ENCODE results near the gene EPHA6.

EPHA6 gene

GRCh38 chr3:97121386-97121785 lies 307.0 kb downstream of the EPHA6 start:
- Histone ChIP-seq H3K4me3 (ENCODE audit: low read depth, low read length) (no peak overlapping the region), H3K36me3 (ENCODE audit: control insufficient read depth, insufficient read depth, low read length) (no peaks in the 10 kb centered on the region), H3K4me1 (ENCODE audit: control insufficient read depth, insufficient read depth, low read length) (peaks cover 8% of the 10 kb centered on the region), H3K9me3 (ENCODE audit: control insufficient read depth, insufficient read depth, low read length) (no peaks in the 10 kb centered on the region), H3K27me3 (ENCODE audit: control insufficient read depth, insufficient read depth, low read length) (no peaks in the 10 kb centered on the region), H3K9ac (ENCODE audit: low read depth, low read length) (no peak overlapping the region)

- Histone ChIP-seq H3K9ac (ENCODE audit: low read depth, low read length) (no peak overlapping the region), H3K9me3 (ENCODE audit: control insufficient read depth, insufficient read depth, low read length) (no peaks in the 10 kb centered on the region), H3K4me3 (ENCODE audit: low read depth, low read length) (no peak overlapping the region), H3K4me1 (ENCODE audit: control insufficient read depth, insufficient read depth, low read length) (peaks cover 9% of the 10 kb centered on the region), H3K27me3 (ENCODE audit: control insufficient read depth, insufficient read depth, low read length) (no peaks in the 10 kb centered on the region), H3K36me3 (ENCODE audit: control insufficient read depth, insufficient read depth, low read length) (no peaks in the 10 kb centered on the region)
Measured at GRCh38 chr3:97125902-97126499, 311.6 kb downstream of the EPHA6 start.

- H3K4me3 ChIP-seq (ENCODE audit: low read depth, low read length) = no peak overlapping the region
Measured at GRCh38 chr3:97131476-97131875, 317.1 kb downstream of the EPHA6 start.

GRCh38 chr3:97138914-97139541 lies 324.6 kb downstream of the EPHA6 start:
- Histone ChIP-seq H3K9me3 (ENCODE audit: control insufficient read depth, insufficient read depth, low read length) (no peaks in the 10 kb centered on the region), H3K4me1 (ENCODE audit: control insufficient read depth, insufficient read depth, low read length) (no peaks in the 10 kb centered on the region), H3K27me3 (ENCODE audit: control insufficient read depth, insufficient read depth, low read length) (no peaks in the 10 kb centered on the region), H3K36me3 (ENCODE audit: control insufficient read depth, insufficient read depth, low read length) (no peaks in the 10 kb centered on the region), H3K9ac (ENCODE audit: low read depth, low read length) (no peak overlapping the region), H3K4me3 (ENCODE audit: low read depth, low read length) (no peak overlapping the region)

More at GRCh38 chr3:97131476-97131875, 317.1 kb downstream of the EPHA6 start:
- H3K9ac ChIP-seq (ENCODE audit: low read depth, low read length) = no peak overlapping the region
- H3K36me3 ChIP-seq (ENCODE audit: control insufficient read depth, insufficient read depth, low read length) = no peaks in the 10 kb centered on the region
- H3K27me3 ChIP-seq (ENCODE audit: control insufficient read depth, insufficient read depth, low read length) = no peaks in the 10 kb centered on the region
- no peaks in the 10 kb centered on the region for H3K9me3 ChIP-seq (ENCODE audit: control insufficient read depth, insufficient read depth, low read length)
- H3K4me1 ChIP-seq (ENCODE audit: control insufficient read depth, insufficient read depth, low read length) = peaks cover under 1% of the 10 kb centered on the region

- Histone ChIP-seq H3K4me3 (ENCODE audit: low read depth, low read length) (no peak overlapping the region), H3K27me3 (ENCODE audit: control insufficient read depth, insufficient read depth, low read length) (no peaks in the 10 kb centered on the region), H3K9ac (ENCODE audit: low read depth, low read length) (no peak overlapping the region), H3K4me1 (ENCODE audit: control insufficient read depth, insufficient read depth, low read length) (no peaks in the 10 kb centered on the region), H3K36me3 (ENCODE audit: control insufficient read depth, insufficient read depth, low read length) (no peaks in the 10 kb centered on the region), H3K9me3 (ENCODE audit: control insufficient read depth, insufficient read depth, low read length) (no peaks in the 10 kb centered on the region)
Measured at GRCh38 chr3:97148931-97149330, 334.5 kb downstream of the EPHA6 start.

- no peak overlapping the region for H3K4me3 ChIP-seq (ENCODE audit: low read depth, low read length)
- H3K9me3 ChIP-seq (ENCODE audit: control insufficient read depth, insufficient read depth, low read length) = no peaks in the 10 kb centered on the region
- no peaks in the 10 kb centered on the region for H3K27me3 ChIP-seq (ENCODE audit: control insufficient read depth, insufficient read depth, low read length)
- no peak overlapping the region for H3K9ac ChIP-seq (ENCODE audit: low read depth, low read length)
- H3K36me3 ChIP-seq (ENCODE audit: control insufficient read depth, insufficient read depth, low read length) = no peaks in the 10 kb centered on the region
- no peaks in the 10 kb centered on the region for H3K4me1 ChIP-seq (ENCODE audit: control insufficient read depth, insufficient read depth, low read length)
Measured at GRCh38 chr3:97161169-97161568, 346.8 kb downstream of the EPHA6 start.

- no peak overlapping the region for H3K9ac ChIP-seq (ENCODE audit: low read depth, low read length)
- H3K4me3 ChIP-seq (ENCODE audit: low read depth, low read length) = no peak overlapping the region
- H3K27me3 ChIP-seq (ENCODE audit: control insufficient read depth, insufficient read depth, low read length) = no peaks in the 10 kb centered on the region
- no peaks in the 10 kb centered on the region for H3K36me3 ChIP-seq (ENCODE audit: control insufficient read depth, insufficient read depth, low read length)
- no peaks in the 10 kb centered on the region for H3K4me1 ChIP-seq (ENCODE audit: control insufficient read depth, insufficient read depth, low read length)
- no peaks in the 10 kb centered on the region for H3K9me3 ChIP-seq (ENCODE audit: control insufficient read depth, insufficient read depth, low read length)
Measured at GRCh38 chr3:97177242-97177641, 362.8 kb downstream of the EPHA6 start.

GRCh38 chr3:97181704-97182103 lies 367.3 kb downstream of the EPHA6 start:
- Histone ChIP-seq H3K36me3 (ENCODE audit: control insufficient read depth, insufficient read depth, low read length) (no peaks in the 10 kb centered on the region), H3K27me3 (ENCODE audit: control insufficient read depth, insufficient read depth, low read length) (no peaks in the 10 kb centered on the region), H3K4me1 (ENCODE audit: control insufficient read depth, insufficient read depth, low read length) (no peaks in the 10 kb centered on the region), H3K9me3 (ENCODE audit: control insufficient read depth, insufficient read depth, low read length) (no peaks in the 10 kb centered on the region), H3K4me3 (ENCODE audit: low read depth, low read length) (no peak overlapping the region), H3K9ac (ENCODE audit: low read depth, low read length) (no peak overlapping the region)

GRCh38 chr3:97187771-97188170 lies 373.4 kb downstream of the EPHA6 start:
- Histone ChIP-seq H3K4me3 (ENCODE audit: low read depth, low read length) (no peak overlapping the region), H3K4me1 (ENCODE audit: control insufficient read depth, insufficient read depth, low read length) (no peaks in the 10 kb centered on the region), H3K27me3 (ENCODE audit: control insufficient read depth, insufficient read depth, low read length) (no peaks in the 10 kb centered on the region), H3K9me3 (ENCODE audit: control insufficient read depth, insufficient read depth, low read length) (no peaks in the 10 kb centered on the region), H3K9ac (ENCODE audit: low read depth, low read length) (no peak overlapping the region), H3K36me3 (ENCODE audit: control insufficient read depth, insufficient read depth, low read length) (no peaks in the 10 kb centered on the region)

GRCh38 chr3:97189835-97190234 lies 375.4 kb downstream of the EPHA6 start:
- Histone ChIP-seq H3K27me3 (ENCODE audit: control insufficient read depth, insufficient read depth, low read length) (no peaks in the 10 kb centered on the region), H3K4me3 (ENCODE audit: low read depth, low read length) (no peak overlapping the region), H3K9ac (ENCODE audit: low read depth, low read length) (no peak overlapping the region), H3K36me3 (ENCODE audit: control insufficient read depth, insufficient read depth, low read length) (no peaks in the 10 kb centered on the region), H3K9me3 (ENCODE audit: control insufficient read depth, insufficient read depth, low read length) (no peaks in the 10 kb centered on the region), H3K4me1 (ENCODE audit: control insufficient read depth, insufficient read depth, low read length) (no peaks in the 10 kb centered on the region)

GRCh38 chr3:97197083-97197482 lies 382.7 kb downstream of the EPHA6 start:
- Histone ChIP-seq H3K9me3 (ENCODE audit: control insufficient read depth, insufficient read depth, low read length) (no peaks in the 10 kb centered on the region), H3K36me3 (ENCODE audit: control insufficient read depth, insufficient read depth, low read length) (no peaks in the 10 kb centered on the region), H3K4me1 (ENCODE audit: control insufficient read depth, insufficient read depth, low read length) (no peaks in the 10 kb centered on the region)

GRCh38 chr3:97197830-97198229 lies 383.4 kb downstream of the EPHA6 start:
- Histone ChIP-seq H3K4me3 (ENCODE audit: low read depth, low read length) (no peak overlapping the region), H3K27me3 (ENCODE audit: control insufficient read depth, insufficient read depth, low read length) (no peaks in the 10 kb centered on the region), H3K36me3 (ENCODE audit: control insufficient read depth, insufficient read depth, low read length) (no peaks in the 10 kb centered on the region), H3K9me3 (ENCODE audit: control insufficient read depth, insufficient read depth, low read length) (no peaks in the 10 kb centered on the region), H3K4me1 (ENCODE audit: control insufficient read depth, insufficient read depth, low read length) (no peaks in the 10 kb centered on the region), H3K9ac (ENCODE audit: low read depth, low read length) (no peak overlapping the region)

More at GRCh38 chr3:97197083-97197482, 382.7 kb downstream of the EPHA6 start:
- Histone ChIP-seq H3K4me3 (ENCODE audit: low read depth, low read length) (no peak overlapping the region), H3K27me3 (ENCODE audit: control insufficient read depth, insufficient read depth, low read length) (no peaks in the 10 kb centered on the region), H3K9ac (ENCODE audit: low read depth, low read length) (no peak overlapping the region)
